Central memory CD8-positive, alpha-beta T cell (primary cell): Measurements from ENCODE around the gene MICU1.
"Not testable (repeated sequence)": the region's sequence is repeated elsewhere in the genome, so short reads cannot be mapped to it uniquely, and the experiment has no call there.

Experiments used
- ATAC-seq: fragments of 150-1000 bp; cut with Tn5 transposase; replicated peaks from 2 replicates; pipeline ENCODE4 v1.10.0; 2022; ENCODE audit warnings: mild to moderate bottlenecking, moderate FRiP score, moderate number of reproducible peaks; ENCODE audit not compliant: poor library complexity, severe bottlenecking; ENCODE audit errors: extremely low read depth
- DNase-seq, 2 donors: peaks; one replicate each; pipeline ENCODE4 v3.0.0; 2021; ENCODE audit warnings: low spot score in 2 of 2
- H3K27ac Mint-ChIP-seq: one replicate; pipeline ENCODE4 v1.8.0; 2022; ENCODE audit warnings: low read depth, mild to moderate bottlenecking, moderate library complexity, mixed read lengths
- H3K27me3 Mint-ChIP-seq: one replicate; pipeline ENCODE4 v1.8.0; 2022; ENCODE audit warnings: mixed read lengths
- H3K36me3 Mint-ChIP-seq: one replicate; pipeline ENCODE4 v1.8.0; 2022; ENCODE audit warnings: mild to moderate bottlenecking, moderate library complexity, mixed read lengths; ENCODE audit not compliant: insufficient read depth
- H3K4me1 Mint-ChIP-seq: one replicate; pipeline ENCODE4 v1.8.0; 2022; ENCODE audit warnings: mixed read lengths
- H3K4me3 Mint-ChIP-seq: one replicate; pipeline ENCODE4 v1.8.0; 2022; ENCODE audit warnings: mild to moderate bottlenecking, moderate library complexity, mixed read lengths
- H3K9me3 Mint-ChIP-seq: one replicate; pipeline ENCODE4 v1.8.0; 2022; ENCODE audit warnings: mixed read lengths

MICU1 gene

GRCh38 chr10:72445851-72446250 lies 180.0 kb downstream of the MICU1 start:
- H3K4me1 Mint-ChIP-seq: no peaks in the 10 kb centered on the region
- no peak overlapping the region for H3K27ac Mint-ChIP-seq
- no peak overlapping the region for H3K4me3 Mint-ChIP-seq
- H3K27me3 Mint-ChIP-seq: no peaks in the 10 kb centered on the region
- H3K36me3 Mint-ChIP-seq: no peaks in the 10 kb centered on the region
- ATAC-seq (no peak), DNase-seq (no peak)
- H3K9me3 Mint-ChIP-seq: no peaks in the 10 kb centered on the region

GRCh38 chr10:72442969-72443368 lies 182.9 kb downstream of the MICU1 start:
- not testable (repeated sequence) for H3K27ac Mint-ChIP-seq, H3K27me3 Mint-ChIP-seq, H3K9me3 Mint-ChIP-seq

GRCh38 chr10:72435570-72435969 lies 190.3 kb downstream of the MICU1 start:
- Mint-ChIP-seq H3K36me3 (peaks cover 4% of the 10 kb centered on the region), H3K4me1 (no peaks in the 10 kb centered on the region), H3K27me3 (no peaks in the 10 kb centered on the region), H3K9me3 (no peaks in the 10 kb centered on the region), H3K4me3 (no peak overlapping the region), H3K27ac (no peak overlapping the region)
- no peak for DNase-seq
- no peak for ATAC-seq

More at GRCh38 chr10:72442969-72443368, 182.9 kb downstream of the MICU1 start:
- not testable (repeated sequence) for H3K4me1 Mint-ChIP-seq, DNase-seq, H3K36me3 Mint-ChIP-seq, ATAC-seq, H3K4me3 Mint-ChIP-seq

- not testable (repeated sequence) for H3K27me3 Mint-ChIP-seq, H3K36me3 Mint-ChIP-seq, DNase-seq, H3K27ac Mint-ChIP-seq, ATAC-seq, H3K4me3 Mint-ChIP-seq, H3K4me1 Mint-ChIP-seq, H3K9me3 Mint-ChIP-seq
These were observed 194.9 kb downstream of the MICU1 start for GRCh38 chr10:72430936-72431335.

- Mint-ChIP-seq H3K4me1 (no peaks in the 10 kb centered on the region), H3K27ac (no peak overlapping the region)
- ATAC-seq: no peak
These were observed 195.9 kb downstream of the MICU1 start for GRCh38 chr10:72429931-72430330.

GRCh38 chr10:72426986-72427385 lies 198.9 kb downstream of the MICU1 start:
- no peak for DNase-seq
- Mint-ChIP-seq H3K9me3 (peaks cover 11% of the 10 kb centered on the region), H3K27ac (no peak overlapping the region), H3K4me1 (no peaks in the 10 kb centered on the region), H3K27me3 (no peaks in the 10 kb centered on the region), H3K4me3 (no peak overlapping the region), H3K36me3 (no peaks in the 10 kb centered on the region)
- no peak for ATAC-seq

More at GRCh38 chr10:72429931-72430330, 195.9 kb downstream of the MICU1 start:
- DNase-seq: no peak
- Mint-ChIP-seq H3K9me3 (no peaks in the 10 kb centered on the region), H3K4me3 (no peak overlapping the region), H3K27me3 (no peaks in the 10 kb centered on the region), H3K36me3 (peaks cover 2% of the 10 kb centered on the region)

GRCh38 chr10:72425133-72425532 lies 200.7 kb downstream of the MICU1 start:
- Mint-ChIP-seq H3K36me3 (peaks cover 6% of the 10 kb centered on the region), H3K4me1 (no peaks in the 10 kb centered on the region), H3K9me3 (peaks cover 11% of the 10 kb centered on the region), H3K27ac (no peak overlapping the region), H3K27me3 (no peaks in the 10 kb centered on the region), H3K4me3 (no peak overlapping the region)
- DNase-seq (no peak), ATAC-seq (no peak)

GRCh38 chr10:72424561-72424960 lies 201.3 kb downstream of the MICU1 start:
- Mint-ChIP-seq H3K4me3 (no peak overlapping the region), H3K36me3 (peaks cover 6% of the 10 kb centered on the region), H3K4me1 (no peaks in the 10 kb centered on the region), H3K27me3 (no peaks in the 10 kb centered on the region), H3K27ac (no peak overlapping the region), H3K9me3 (peaks cover 11% of the 10 kb centered on the region)
- DNase-seq (no peak), ATAC-seq (no peak)

GRCh38 chr10:72423426-72423825 lies 202.5 kb downstream of the MICU1 start:
- no peak overlapping the region for H3K4me3 Mint-ChIP-seq
- no peaks in the 10 kb centered on the region for H3K27me3 Mint-ChIP-seq
- peaks cover 6% of the 10 kb centered on the region for H3K36me3 Mint-ChIP-seq
- H3K27ac Mint-ChIP-seq: no peak overlapping the region
- H3K9me3 Mint-ChIP-seq: peaks cover 11% of the 10 kb centered on the region
- ATAC-seq: no peak
- no peaks in the 10 kb centered on the region for H3K4me1 Mint-ChIP-seq
- no peak for DNase-seq

- DNase-seq (no peak), ATAC-seq (no peak)
- H3K27me3 Mint-ChIP-seq: no peaks in the 10 kb centered on the region
- peaks cover 6% of the 10 kb centered on the region for H3K36me3 Mint-ChIP-seq
- H3K27ac Mint-ChIP-seq: no peak overlapping the region
- H3K4me3 Mint-ChIP-seq: no peak overlapping the region
- no peaks in the 10 kb centered on the region for H3K4me1 Mint-ChIP-seq
- peaks cover 11% of the 10 kb centered on the region for H3K9me3 Mint-ChIP-seq
These were observed 203.9 kb downstream of the MICU1 start for GRCh38 chr10:72421885-72422540.

- H3K9me3 Mint-ChIP-seq: peaks cover 11% of the 10 kb centered on the region
- H3K27ac Mint-ChIP-seq: no peak overlapping the region
- no peak for DNase-seq
- no peaks in the 10 kb centered on the region for H3K4me1 Mint-ChIP-seq
- H3K36me3 Mint-ChIP-seq: peaks cover 6% of the 10 kb centered on the region
- no peak overlapping the region for H3K4me3 Mint-ChIP-seq
- H3K27me3 Mint-ChIP-seq: no peaks in the 10 kb centered on the region
- ATAC-seq: no peak
These were observed 206.6 kb downstream of the MICU1 start for GRCh38 chr10:72419241-72419640.

- Mint-ChIP-seq H3K36me3 (peaks cover 6% of the 10 kb centered on the region), H3K27me3 (no peaks in the 10 kb centered on the region)
These were observed 207.2 kb downstream of the MICU1 start for GRCh38 chr10:72418679-72419078.

GRCh38 chr10:72417971-72418370 lies 207.9 kb downstream of the MICU1 start:
- DNase-seq: no peak
- no peak overlapping the region for H3K27ac Mint-ChIP-seq
- H3K36me3 Mint-ChIP-seq: peaks cover 6% of the 10 kb centered on the region
- no peaks in the 10 kb centered on the region for H3K4me1 Mint-ChIP-seq
- H3K9me3 Mint-ChIP-seq: peaks cover 9% of the 10 kb centered on the region
- no peaks in the 10 kb centered on the region for H3K27me3 Mint-ChIP-seq
- no peak overlapping the region for H3K4me3 Mint-ChIP-seq
- ATAC-seq: no peak

More at GRCh38 chr10:72418679-72419078, 207.2 kb downstream of the MICU1 start:
- Mint-ChIP-seq H3K4me1 (no peaks in the 10 kb centered on the region), H3K27ac (no peak overlapping the region), H3K9me3 (peaks cover 11% of the 10 kb centered on the region), H3K4me3 (no peak overlapping the region)
- DNase-seq (no peak), ATAC-seq (no peak)
